Measurements from ENCODE around the gene HOXC4. TPM values are rescaled to one million over a fixed set of nuclear protein-coding genes. Genes with fewer than 3 reads are reported as not detected.

The HOXC4 gene
- total and polyA plus RNA-seq, 2 experiments from 2014 or later = not detected

DNA sequence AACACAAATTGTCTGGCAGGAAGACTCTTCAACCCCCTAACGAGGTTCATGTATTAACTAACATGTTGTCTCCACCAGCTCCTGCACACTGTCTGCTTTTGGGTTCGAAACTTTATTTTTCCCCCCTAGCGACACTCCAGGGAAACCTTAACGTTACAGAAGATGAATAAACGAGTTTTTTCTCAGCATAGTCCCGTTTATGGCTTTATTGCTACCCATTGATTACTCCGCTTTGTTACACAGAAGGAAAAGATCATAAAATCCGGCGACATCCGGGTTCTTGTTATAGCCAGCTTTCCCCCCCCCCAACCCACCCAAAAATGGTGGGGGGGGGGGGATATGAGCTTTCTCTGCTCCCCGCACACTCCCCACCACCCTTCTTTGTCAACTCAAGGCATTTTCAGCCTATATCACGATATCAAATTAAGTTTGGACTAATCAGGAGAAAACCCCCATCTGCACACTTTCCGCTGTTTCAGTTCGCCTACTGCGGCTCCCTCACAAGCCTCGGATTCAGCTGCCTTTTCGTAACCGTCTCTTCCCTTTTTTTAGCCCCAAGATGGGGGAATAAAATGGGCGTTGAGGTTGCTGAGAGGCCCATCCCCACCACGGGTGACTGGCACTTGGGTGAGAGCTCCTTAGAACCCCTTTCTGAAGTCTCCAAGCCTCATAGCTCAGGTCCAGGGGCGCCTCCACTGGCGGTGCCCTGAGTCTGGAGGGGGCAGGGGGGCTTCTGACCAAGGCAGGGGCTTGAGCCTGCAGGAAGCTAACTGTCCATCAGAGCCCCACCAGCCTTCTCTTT, 26.8 kb upstream of the HOXC4 start:
- H3K9me3 ChIP-seq (ENCODE audit: low read depth) = no peaks in the 10 kb centered on the region
- no peak for DNase-seq (ENCODE audit: low read depth in 1 of 2, low spot score in 1 of 2)
- H3K4me1 ChIP-seq (ENCODE audit: low read depth) = no peaks in the 10 kb centered on the region
- H3K27ac ChIP-seq = no peak overlapping the region
- H3K36me3 ChIP-seq = no peaks in the 10 kb centered on the region
- peaks cover 100% of the 10 kb centered on the region for H3K27me3 ChIP-seq
- TF ChIP-seq, protein P1, sequence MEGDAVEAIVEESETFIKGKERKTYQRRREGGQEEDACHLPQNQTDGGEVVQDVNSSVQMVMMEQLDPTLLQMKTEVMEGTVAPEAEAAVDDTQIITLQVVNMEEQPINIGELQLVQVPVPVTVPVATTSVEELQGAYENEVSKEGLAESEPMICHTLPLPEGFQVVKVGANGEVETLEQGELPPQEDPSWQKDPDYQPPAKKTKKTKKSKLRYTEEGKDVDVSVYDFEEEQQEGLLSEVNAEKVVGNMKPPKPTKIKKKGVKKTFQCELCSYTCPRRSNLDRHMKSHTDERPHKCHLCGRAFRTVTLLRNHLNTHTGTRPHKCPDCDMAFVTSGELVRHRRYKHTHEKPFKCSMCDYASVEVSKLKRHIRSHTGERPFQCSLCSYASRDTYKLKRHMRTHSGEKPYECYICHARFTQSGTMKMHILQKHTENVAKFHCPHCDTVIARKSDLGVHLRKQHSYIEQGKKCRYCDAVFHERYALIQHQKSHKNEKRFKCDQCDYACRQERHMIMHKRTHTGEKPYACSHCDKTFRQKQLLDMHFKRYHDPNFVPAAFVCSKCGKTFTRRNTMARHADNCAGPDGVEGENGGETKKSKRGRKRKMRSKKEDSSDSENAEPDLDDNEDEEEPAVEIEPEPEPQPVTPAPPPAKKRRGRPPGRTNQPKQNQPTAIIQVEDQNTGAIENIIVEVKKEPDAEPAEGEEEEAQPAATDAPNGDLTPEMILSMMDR (IDR thresholded peaks at IDR 0.05; ENCODE audit: low read depth, low read length) = no peak
- no peak overlapping the region for H3K4me3 ChIP-seq

DNA sequence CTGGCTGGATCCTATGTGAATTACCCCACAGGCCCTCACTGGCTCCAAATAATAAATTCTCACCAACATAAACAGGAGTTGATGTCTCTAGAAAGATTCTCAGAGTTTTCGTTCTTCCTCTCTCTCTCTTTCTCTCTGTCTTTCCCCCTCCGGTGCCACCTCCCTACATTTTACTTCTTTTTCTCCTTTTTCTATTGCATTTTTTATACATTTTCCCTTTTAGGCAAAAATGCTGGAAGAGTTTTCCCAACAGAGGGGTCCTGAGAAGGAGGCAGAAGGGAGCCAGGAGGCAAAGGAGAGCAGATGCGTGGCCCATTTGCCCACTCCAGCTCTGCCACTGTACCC, 26.2 kb upstream of the HOXC4 start:
- Histone ChIP-seq H3K4me3 (no peak overlapping the region), H3K4me1 (ENCODE audit: low read depth) (no peaks in the 10 kb centered on the region), H3K9me3 (ENCODE audit: low read depth) (no peaks in the 10 kb centered on the region), H3K36me3 (no peaks in the 10 kb centered on the region), H3K27ac (no peak overlapping the region), H3K27me3 (peaks cover 100% of the 10 kb centered on the region)
- TF ChIP-seq, protein P1 (IDR thresholded peaks at IDR 0.05; ENCODE audit: low read depth, low read length) = no peak
- no peak for DNase-seq (ENCODE audit: low read depth in 1 of 2, low spot score in 1 of 2)

DNA sequence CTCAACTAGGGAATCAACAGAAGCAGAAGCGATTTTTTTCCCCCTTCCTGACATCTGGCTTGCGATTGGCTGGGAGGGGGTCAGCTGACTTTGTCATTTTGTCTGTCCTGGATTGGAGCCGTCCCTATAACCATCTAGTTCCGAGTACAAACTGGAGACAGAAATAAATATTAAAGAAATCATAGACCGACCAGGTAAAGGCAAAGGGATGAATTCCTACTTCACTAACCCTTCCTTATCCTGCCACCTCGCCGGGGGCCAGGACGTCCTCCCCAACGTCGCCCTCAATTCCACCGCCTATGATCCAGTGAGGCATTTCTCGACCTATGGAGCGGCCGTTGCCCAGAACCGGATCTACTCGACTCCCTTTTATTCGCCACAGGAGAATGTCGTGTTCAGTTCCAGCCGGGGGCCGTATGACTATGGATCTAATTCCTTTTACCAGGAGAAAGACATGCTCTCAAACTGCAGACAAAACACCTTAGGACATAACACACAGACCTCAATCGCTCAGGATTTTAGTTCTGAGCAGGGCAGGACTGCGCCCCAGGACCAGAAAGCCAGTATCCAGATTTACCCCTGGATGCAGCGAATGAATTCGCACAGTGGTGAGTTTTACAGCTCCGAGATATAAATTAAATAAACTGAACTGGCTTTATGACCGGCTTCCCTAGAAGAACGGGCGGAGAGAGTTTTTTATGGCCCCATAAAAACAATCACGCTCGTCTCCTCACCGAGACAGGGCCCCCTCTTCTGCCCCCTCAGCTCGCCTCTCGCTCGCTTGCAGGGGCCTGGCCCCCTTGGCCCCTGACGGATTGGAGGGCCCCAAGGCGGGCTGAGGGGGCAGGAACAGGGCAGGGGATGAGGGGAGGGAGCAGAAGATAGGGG, 25.1 kb upstream of the HOXC4 start, which contains the start of gene HOXC6:
Gene HOXC6, plus strand, starts transcription at position 127 of the 888 bp plus-strand sequence. Its CDS starts 82 bp downstream, at position 209.
- Histone ChIP-seq H3K27ac (no peak within 1 kb of the TSS), H3K9me3 (ENCODE audit: low read depth) (no peaks in the 10 kb centered on the region), H3K27me3 (peaks cover 100% of the 10 kb centered on the region), H3K4me1 (ENCODE audit: low read depth) (peaks cover 2% of the 10 kb centered on the region), H3K36me3 (no peaks in the 10 kb centered on the region), H3K4me3 (no peak within 1 kb of the TSS)
- DNase-seq (ENCODE audit: low read depth in 1 of 2, low spot score in 1 of 2) = no peak
- TF ChIP-seq, protein P1 (IDR thresholded peaks at IDR 0.05; ENCODE audit: low read depth, low read length) = no peak

DNA sequence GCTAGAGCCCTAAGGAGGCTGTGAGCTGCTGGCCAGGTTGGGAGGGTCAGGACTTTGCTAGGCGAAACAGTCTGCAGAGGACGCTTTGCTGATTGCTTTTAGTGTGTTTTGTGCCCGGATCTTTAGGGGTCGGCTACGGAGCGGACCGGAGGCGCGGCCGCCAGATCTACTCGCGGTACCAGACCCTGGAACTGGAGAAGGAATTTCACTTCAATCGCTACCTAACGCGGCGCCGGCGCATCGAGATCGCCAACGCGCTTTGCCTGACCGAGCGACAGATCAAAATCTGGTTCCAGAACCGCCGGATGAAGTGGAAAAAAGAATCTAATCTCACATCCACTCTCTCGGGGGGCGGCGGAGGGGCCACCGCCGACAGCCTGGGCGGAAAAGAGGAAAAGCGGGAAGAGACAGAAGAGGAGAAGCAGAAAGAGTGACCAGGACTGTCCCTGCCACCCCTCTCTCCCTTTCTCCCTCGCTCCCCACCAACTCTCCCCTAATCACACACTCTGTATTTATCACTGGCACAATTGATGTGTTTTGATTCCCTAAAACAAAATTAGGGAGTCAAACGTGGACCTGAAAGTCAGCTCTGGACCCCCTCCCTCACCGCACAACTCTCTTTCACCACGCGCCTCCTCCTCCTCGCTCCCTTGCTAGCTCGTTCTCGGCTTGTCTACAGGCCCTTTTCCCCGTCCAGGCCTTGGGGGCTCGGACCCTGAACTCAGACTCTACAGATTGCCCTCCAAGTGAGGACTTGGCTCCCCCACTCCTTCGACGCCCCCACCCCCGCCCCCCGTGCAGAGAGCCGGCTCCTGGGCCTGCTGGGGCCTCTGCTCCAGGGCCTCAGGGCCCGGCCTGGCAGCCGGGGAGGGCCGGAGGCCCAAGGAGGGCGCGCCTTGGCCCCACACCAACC, 23.9 kb upstream of the HOXC4 start:
- H3K4me3 ChIP-seq = no peak overlapping the region

More for the DNA sequence above, 23.9 kb upstream of the HOXC4 start:
- Histone ChIP-seq H3K27me3 (peaks cover 100% of the 10 kb centered on the region), H3K4me1 (ENCODE audit: low read depth) (peaks cover 4% of the 10 kb centered on the region), H3K9me3 (ENCODE audit: low read depth) (no peaks in the 10 kb centered on the region), H3K36me3 (no peaks in the 10 kb centered on the region), H3K27ac (no peak overlapping the region)
- no peak for DNase-seq (ENCODE audit: low read depth in 1 of 2, low spot score in 1 of 2)
- TF ChIP-seq, protein P1 (IDR thresholded peaks at IDR 0.05; ENCODE audit: low read depth, low read length) = no peak
